Chondrocyte (in vitro differentiated cells): ENCODE measurements around the gene TDP1. TPM values are rescaled to one million over a fixed set of nuclear protein-coding genes. Genes with fewer than 3 reads are reported as not detected.

Experiments used
- DNase-seq: peaks from one replicate; pipeline ENCODE4 v3.0.0; 2021; ENCODE audit warnings: mixed read lengths, low spot score
- H3K27ac Mint-ChIP-seq: one replicate; pipeline ENCODE4 v1.8.0; 2021; ENCODE audit warnings: mild to moderate bottlenecking, moderate library complexity, mixed read lengths; ENCODE audit not compliant: unreplicated experiment
- H3K27me3 Mint-ChIP-seq: 2 replicates; pipeline ENCODE4 v1.8.0; 2021; ENCODE audit warnings: low read depth, mixed read lengths
- H3K36me3 Mint-ChIP-seq: 2 replicates; pipeline ENCODE4 v1.8.0; 2021; ENCODE audit warnings: low read depth, mixed read lengths
- H3K4me1 Mint-ChIP-seq: 2 replicates; pipeline ENCODE4 v1.8.0; 2021; ENCODE audit warnings: low read depth, mild to moderate bottlenecking, mixed read lengths
- H3K4me3 Mint-ChIP-seq: one replicate; pipeline ENCODE4 v1.8.0; 2021; ENCODE audit warnings: mild to moderate bottlenecking, moderate library complexity, mixed read lengths; ENCODE audit not compliant: unreplicated experiment
- H3K9me3 Mint-ChIP-seq: 2 replicates; pipeline ENCODE4 v1.8.0; 2021; ENCODE audit warnings: low read depth, mixed read lengths
- CTCF ChIP-seq: fragments of 200-600 bp; sonication (generic); IDR thresholded peaks from 2 replicates; pipeline ENCODE4 v1.5.0; 2021; ENCODE audit warnings: antibody characterized with exemption, mild to moderate bottlenecking, moderate library complexity
- total RNA-seq: library from RNA; stranded (reverse); gene quantifications from 3 replicates; pipeline ENCODE4 v1.2.1, GENCODE V29; 2021

TDP1 gene
- total RNA-seq, 1 donor from 2014 or later, result 15.0 TPM

- H3K27me3 Mint-ChIP-seq, result peaks cover 70% of the 10 kb centered on the region
- no peak overlapping the region for H3K4me3 Mint-ChIP-seq
- TF ChIP-seq CTCF, result no peak
- H3K4me1 Mint-ChIP-seq, result peaks cover 13% of the 10 kb centered on the region
- H3K9me3 Mint-ChIP-seq, result peaks cover 12% of the 10 kb centered on the region
- no peak for DNase-seq
- no peak overlapping the region for H3K27ac Mint-ChIP-seq
- H3K36me3 Mint-ChIP-seq, result peaks cover 4% of the 10 kb centered on the region
These were observed 103.2 kb downstream of the TDP1 start for GRCh38 chr14:90058876-90059458.

- Mint-ChIP-seq H3K4me3 (peak overlapping the region; percentile 68), H3K4me1 (peaks cover 13% of the 10 kb centered on the region), H3K36me3 (peaks cover 4% of the 10 kb centered on the region), H3K9me3 (peaks cover 12% of the 10 kb centered on the region), H3K27me3 (peaks cover 68% of the 10 kb centered on the region), H3K27ac (no peak overlapping the region)
- peak; percentile 83 for TF ChIP-seq CTCF
- DNase-seq, result no peak
These were observed 104.7 kb downstream of the TDP1 start for GRCh38 chr14:90060312-90060964.

- Mint-ChIP-seq H3K4me3 (peak overlapping the region; percentile 20), H3K27me3 (peaks cover 66% of the 10 kb centered on the region)
- TF ChIP-seq CTCF, result no peak
These were observed 105.4 kb downstream of the TDP1 start for GRCh38 chr14:90060965-90061684.

GRCh38 chr14:90061685-90062126 lies 106.0 kb downstream of the TDP1 start, which contains the start of gene KCNK13:
Gene KCNK13 (plus strand): TSS chr14:90061994. CDS start chr14:90062206, 212 bp downstream.
- H3K27ac Mint-ChIP-seq, result no peak within 1 kb of the TSS
- no peak for TF ChIP-seq CTCF

More at GRCh38 chr14:90060965-90061684, 105.4 kb downstream of the TDP1 start:
- H3K4me1 Mint-ChIP-seq, result peaks cover 13% of the 10 kb centered on the region
- DNase-seq, result no peak
- H3K9me3 Mint-ChIP-seq, result peaks cover 12% of the 10 kb centered on the region
- peaks cover 4% of the 10 kb centered on the region for H3K36me3 Mint-ChIP-seq
- no peak overlapping the region for H3K27ac Mint-ChIP-seq

GRCh38 chr14:90062127-90062794 lies 106.5 kb downstream of the TDP1 start:
- Mint-ChIP-seq H3K36me3 (peaks cover 4% of the 10 kb centered on the region), H3K9me3 (peaks cover 12% of the 10 kb centered on the region), H3K27ac (no peak overlapping the region), H3K27me3 (peaks cover 63% of the 10 kb centered on the region), H3K4me3 (peak overlapping the region; percentile 61), H3K4me1 (peaks cover 13% of the 10 kb centered on the region)
- TF ChIP-seq CTCF, result no peak
- no peak for DNase-seq

More at GRCh38 chr14:90061685-90062126, 106.0 kb downstream of the TDP1 start, which contains the start of gene KCNK13:
- Mint-ChIP-seq H3K9me3 (peaks cover 12% of the 10 kb centered on the region), H3K36me3 (peaks cover 4% of the 10 kb centered on the region), H3K27me3 (peaks cover 64% of the 10 kb centered on the region), H3K4me3 (peak within 1 kb of the TSS; percentile 69), H3K4me1 (peaks cover 13% of the 10 kb centered on the region)
- DNase-seq, result no peak
